HUDEP-2 (cell line): ENCODE results near the gene MRPL49.
A peak's percentile ranks its signal among the peaks of the same experiment; 100 is the strongest.

Experiments used
- DNase-seq, 76 experiments: peaks; one replicate each; lab custom pipeline; 2025; ENCODE audit not compliant: unreplicated experiment in 76 of 76; lab: John Stamatoyannopoulos, UW

The MRPL49 gene

GRCh38 chr11:65121865-65122696 lies at the start of gene MRPL49, which contains the start of gene FAU:
TSS of gene MRPL49 (plus strand) at chr11:65122321. CDS start at chr11:65122347, 26 bp downstream.
TSS of gene FAU (minus strand) at chr11:65122134. CDS start at chr11:65121813, 321 bp downstream.
- DNase-seq: peak in 75 of 76 experiments; percentile 52 to 99 (median 96)

GRCh38 chr11:65072631-65072966 lies 49.5 kb upstream of the MRPL49 start:
- DNase-seq: no peak

- DNase-seq: no peak
These were observed 44.7 kb upstream of the MRPL49 start for GRCh38 chr11:65077451-65077850.

- DNase-seq: peak in 39 of 76 experiments; percentile 4 to 66 (median 30)
These were observed 44.0 kb upstream of the MRPL49 start for GRCh38 chr11:65078151-65078550.

GRCh38 chr11:65078786-65079342 lies 43.3 kb upstream of the MRPL49 start:
- no peak for DNase-seq

- no peak for DNase-seq
These were observed 38.8 kb upstream of the MRPL49 start for GRCh38 chr11:65083134-65083833.

- DNase-seq: peak in 74 of 76 experiments; percentile 46 to 96 (median 88)
These were observed 38.1 kb upstream of the MRPL49 start, which contains the start of the genes CDCA5 and ZFPL1 for GRCh38 chr11:65083834-65084597. TSS of gene CDCA5 (minus strand) at chr11:65084040. CDS start at chr11:65083978, 62 bp downstream. TSS of gene ZFPL1 (plus strand) at chr11:65084222. CDS start at chr11:65084699, 477 bp downstream.

- no peak for DNase-seq
These were observed 37.3 kb upstream of the MRPL49 start for GRCh38 chr11:65084598-65085375.

- no peak for DNase-seq
These were observed 36.7 kb upstream of the MRPL49 start for GRCh38 chr11:65085446-65085845.

- DNase-seq: no peak
These were observed 35.3 kb upstream of the MRPL49 start for GRCh38 chr11:65086809-65087208.

- DNase-seq: no peak
These were observed 34.9 kb upstream of the MRPL49 start for GRCh38 chr11:65087216-65087615.

GRCh38 chr11:65087827-65088226 lies 34.3 kb upstream of the MRPL49 start:
- DNase-seq: no peak

GRCh38 chr11:65089621-65090020 lies 32.5 kb upstream of the MRPL49 start:
- DNase-seq: no peak

GRCh38 chr11:65090628-65091027 lies 31.5 kb upstream of the MRPL49 start:
- DNase-seq: no peak

- DNase-seq: no peak
These were observed 26.7 kb upstream of the MRPL49 start for GRCh38 chr11:65095427-65095826.

GRCh38 chr11:65095974-65096806 lies 25.9 kb upstream of the MRPL49 start, which contains the start of gene VPS51:
TSS of gene VPS51 (plus strand) at chr11:65096214. CDS start at chr11:65096251, 37 bp downstream.
- peak in 72 of 76 experiments; percentile 32 to 89 (median 78) for DNase-seq

- DNase-seq: no peak
These were observed 25.2 kb upstream of the MRPL49 start for GRCh38 chr11:65096926-65097325.

- DNase-seq: no peak
These were observed 21.3 kb upstream of the MRPL49 start for GRCh38 chr11:65100674-65101350.
